SK-N-SH treated with all-trans-retinoic acid at 6 μM for 48 hours (cell line): Measurements from ENCODE around the gene MGMT.

Source experiments
- ARNTL ChIP-seq: fragments of 450-650 bp; formaldehyde crosslinking; IDR thresholded peaks from 2 replicates; pipeline ENCODE4 v1.5.0; 2020; ENCODE audit warnings: low read depth, mild to moderate bottlenecking, moderate library complexity, borderline replicate concordance
- ISL1 ChIP-seq: fragments of 250-450 bp; sonication (Bioruptor Pico); IDR thresholded peaks from 2 replicates; pipeline ENCODE4 v2.1.2; 2022; ENCODE audit warnings: mild to moderate bottlenecking, moderate library complexity
- PPARA ChIP-seq: fragments of 250-450 bp; sonication (Bioruptor Pico); IDR thresholded peaks from 2 replicates; pipeline ENCODE4 v1.5.0; 2020; ENCODE audit warnings: mild to moderate bottlenecking, borderline replicate concordance
- SNAI2 ChIP-seq: fragments of 250-450 bp; sonication (Bioruptor Pico); IDR thresholded peaks from 2 replicates; pipeline ENCODE4 v1.5.0; 2020; ENCODE audit warnings: mild to moderate bottlenecking, moderate library complexity
- TOX ChIP-seq: fragments of 250-450 bp; sonication (Bioruptor Pico); IDR thresholded peaks from 2 replicates; pipeline ENCODE4 v1.8.0; 2021; ENCODE audit warnings: mild to moderate bottlenecking, moderate library complexity, borderline replicate concordance
- ZFP3 ChIP-seq: fragments of 250-450 bp; sonication (Bioruptor Pico); IDR thresholded peaks from 2 replicates; pipeline ENCODE4 v1.5.0; 2020; ENCODE audit warnings: mild to moderate bottlenecking, moderate library complexity
- TF ChIP-seq, protein P1 (sequence below): fragments of 250-450 bp; sonication (Bioruptor Pico); IDR thresholded peaks from 2 replicates; pipeline ENCODE4 v1.5.1; 2021; ENCODE audit warnings: mild to moderate bottlenecking, moderate library complexity
- TF ChIP-seq, protein P2 (sequence below): fragments of 250-450 bp; sonication (Bioruptor Pico); IDR thresholded peaks from 2 replicates; pipeline ENCODE4 v1.5.1; 2020; ENCODE audit warnings: low read depth, mild to moderate bottlenecking, moderate library complexity
- TF ChIP-seq, protein P3 (sequence below): fragments of 250-450 bp; sonication (Bioruptor Pico); IDR thresholded peaks from 2 replicates; pipeline ENCODE4 v1.8.0; 2021; ENCODE audit warnings: low read depth, mild to moderate bottlenecking, moderate library complexity, borderline replicate concordance

DNA sequence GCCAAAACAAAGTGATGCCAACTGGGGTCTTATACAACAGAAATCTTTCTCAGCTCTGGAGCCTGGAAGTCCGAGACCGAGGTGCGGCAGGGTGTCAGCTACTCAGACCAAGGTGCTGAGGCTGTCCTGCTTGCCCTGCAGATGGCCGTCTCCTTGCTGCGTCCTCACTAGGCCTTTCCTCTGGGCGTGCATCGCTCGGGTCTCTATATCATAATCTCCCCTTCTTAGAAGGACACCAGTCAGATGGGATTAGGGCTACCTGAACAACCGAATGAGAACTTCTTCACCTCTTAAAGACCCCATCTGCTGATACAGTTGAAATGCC, 252.3 kb downstream of the MGMT start:
- TF ChIP-seq, protein P1, sequence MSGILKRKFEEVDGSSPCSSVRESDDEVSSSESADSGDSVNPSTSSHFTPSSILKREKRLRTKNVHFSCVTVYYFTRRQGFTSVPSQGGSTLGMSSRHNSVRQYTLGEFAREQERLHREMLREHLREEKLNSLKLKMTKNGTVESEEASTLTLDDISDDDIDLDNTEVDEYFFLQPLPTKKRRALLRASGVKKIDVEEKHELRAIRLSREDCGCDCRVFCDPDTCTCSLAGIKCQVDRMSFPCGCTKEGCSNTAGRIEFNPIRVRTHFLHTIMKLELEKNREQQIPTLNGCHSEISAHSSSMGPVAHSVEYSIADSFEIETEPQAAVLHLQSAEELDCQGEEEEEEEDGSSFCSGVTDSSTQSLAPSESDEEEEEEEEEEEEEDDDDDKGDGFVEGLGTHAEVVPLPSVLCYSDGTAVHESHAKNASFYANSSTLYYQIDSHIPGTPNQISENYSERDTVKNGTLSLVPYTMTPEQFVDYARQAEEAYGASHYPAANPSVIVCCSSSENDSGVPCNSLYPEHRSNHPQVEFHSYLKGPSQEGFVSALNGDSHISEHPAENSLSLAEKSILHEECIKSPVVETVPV (CRISPR knock-in tag), result no peak
- no peak for TF ChIP-seq ZFP3 (CRISPR knock-in tag)
- TF ChIP-seq, protein P2, sequence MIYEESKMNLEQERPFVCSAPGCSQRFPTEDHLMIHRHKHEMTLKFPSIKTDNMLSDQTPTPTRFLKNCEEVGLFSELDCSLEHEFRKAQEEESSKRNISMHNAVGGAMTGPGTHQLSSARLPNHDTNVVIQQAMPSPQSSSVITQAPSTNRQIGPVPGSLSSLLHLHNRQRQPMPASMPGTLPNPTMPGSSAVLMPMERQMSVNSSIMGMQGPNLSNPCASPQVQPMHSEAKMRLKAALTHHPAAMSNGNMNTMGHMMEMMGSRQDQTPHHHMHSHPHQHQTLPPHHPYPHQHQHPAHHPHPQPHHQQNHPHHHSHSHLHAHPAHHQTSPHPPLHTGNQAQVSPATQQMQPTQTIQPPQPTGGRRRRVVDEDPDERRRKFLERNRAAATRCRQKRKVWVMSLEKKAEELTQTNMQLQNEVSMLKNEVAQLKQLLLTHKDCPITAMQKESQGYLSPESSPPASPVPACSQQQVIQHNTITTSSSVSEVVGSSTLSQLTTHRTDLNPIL, result no peak
- no peak for TF ChIP-seq SNAI2 (CRISPR knock-in tag)
- no peak for TF ChIP-seq ISL1 (CRISPR knock-in tag)
- TF ChIP-seq, protein P3, sequence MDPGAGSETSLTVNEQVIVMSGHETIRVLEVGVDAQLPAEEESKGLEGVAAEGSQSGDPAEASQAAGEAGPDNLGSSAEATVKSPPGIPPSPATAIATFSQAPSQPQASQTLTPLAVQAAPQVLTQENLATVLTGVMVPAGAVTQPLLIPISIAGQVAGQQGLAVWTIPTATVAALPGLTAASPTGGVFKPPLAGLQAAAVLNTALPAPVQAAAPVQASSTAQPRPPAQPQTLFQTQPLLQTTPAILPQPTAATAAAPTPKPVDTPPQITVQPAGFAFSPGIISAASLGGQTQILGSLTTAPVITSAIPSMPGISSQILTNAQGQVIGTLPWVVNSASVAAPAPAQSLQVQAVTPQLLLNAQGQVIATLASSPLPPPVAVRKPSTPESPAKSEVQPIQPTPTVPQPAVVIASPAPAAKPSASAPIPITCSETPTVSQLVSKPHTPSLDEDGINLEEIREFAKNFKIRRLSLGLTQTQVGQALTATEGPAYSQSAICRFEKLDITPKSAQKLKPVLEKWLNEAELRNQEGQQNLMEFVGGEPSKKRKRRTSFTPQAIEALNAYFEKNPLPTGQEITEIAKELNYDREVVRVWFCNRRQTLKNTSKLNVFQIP (CRISPR knock-in tag), result no peak
- no peak for TF ChIP-seq PPARA (CRISPR knock-in tag)
- no peak for TF ChIP-seq TOX (CRISPR knock-in tag)
- TF ChIP-seq ARNTL (CRISPR knock-in tag), result no peak
